ENCODE results near the gene CNTNAP2. TPM values are rescaled to one million over a fixed set of nuclear protein-coding genes. Genes with fewer than 3 reads are reported as not detected.
"Not testable (repeated sequence)": the region's sequence is repeated elsewhere in the genome, so short reads cannot be mapped to it uniquely, and the experiment has no call there.

CNTNAP2 gene
- total RNA-seq, 2 donors from 2014 or later: 3.5 to 4.0 TPM

DNA sequence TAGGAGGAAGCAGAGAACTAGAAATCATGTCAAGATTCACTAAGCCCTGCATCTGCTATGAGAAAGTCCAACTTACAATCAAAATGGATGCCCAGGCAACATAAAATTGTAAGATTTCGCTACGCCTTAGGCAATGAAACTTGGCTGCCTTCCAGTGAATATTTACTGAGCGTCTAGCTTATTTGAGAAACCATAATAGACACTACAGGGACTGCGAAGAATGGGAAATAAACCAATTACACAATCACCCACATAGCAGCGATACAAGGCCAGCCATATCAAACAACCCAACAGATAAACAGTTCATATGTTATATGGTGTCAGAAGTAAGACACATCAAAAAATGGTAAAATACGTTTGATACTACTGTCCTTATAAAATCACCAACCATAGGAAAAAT lies 1928.9 kb downstream of the CNTNAP2 start:
- peak; percentile 54 for ATAC-seq
- DNase-seq: no peak
- intact Hi-C loops (cut with DNase I, micrococcal nuclease): no loop called here

DNA sequence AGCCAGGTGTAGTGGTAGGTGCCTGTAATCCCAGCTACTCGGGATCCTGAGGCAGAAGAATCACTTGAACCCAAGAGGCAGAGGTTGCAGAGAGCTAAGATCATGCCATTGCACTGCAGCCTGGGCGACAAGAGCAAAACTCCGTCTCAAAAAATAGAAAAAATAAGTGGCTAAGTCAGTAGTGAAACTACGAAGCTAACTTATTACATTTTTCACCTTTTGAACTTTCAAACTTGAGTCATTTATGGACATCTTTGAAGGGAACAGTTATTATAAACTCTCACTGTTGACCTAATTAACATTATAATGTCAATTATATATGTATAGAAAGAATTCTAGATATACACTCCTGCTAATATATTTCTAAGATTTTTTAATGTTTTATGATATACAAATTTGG lies 1932.5 kb downstream of the CNTNAP2 start:
- no peak for ATAC-seq
- intact Hi-C loops (cut with DNase I, micrococcal nuclease): no loop called here

GRCh38 chr7:148050492-148051158 lies 1934.0 kb downstream of the CNTNAP2 start:
- intact Hi-C loops (cut with DNase I, micrococcal nuclease): no loop called here
- DNase-seq: no peak
- no peak for ATAC-seq

More for the DNA sequence above, 1932.5 kb downstream of the CNTNAP2 start:
- DNase-seq: no peak

DNA sequence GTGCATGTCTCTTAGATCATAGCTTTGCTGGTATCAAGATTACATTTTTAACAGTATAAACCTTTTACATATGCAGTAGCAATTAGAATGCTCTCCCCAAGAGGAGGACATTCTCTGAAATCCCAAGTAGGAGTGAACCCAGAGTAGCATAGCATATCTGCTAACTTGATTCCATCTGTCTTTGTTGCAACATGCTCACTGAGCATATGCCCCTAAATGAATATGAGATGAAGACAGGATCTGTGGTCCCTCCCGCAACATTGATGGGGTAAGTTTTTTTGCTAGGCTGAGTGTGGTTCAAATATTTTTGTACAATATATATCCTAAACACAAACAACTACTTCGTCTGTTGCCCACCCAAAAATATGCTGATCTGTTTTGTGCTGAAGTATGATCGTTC lies 1939.8 kb downstream of the CNTNAP2 start:
- no peak for DNase-seq
- intact Hi-C loops (cut with DNase I, micrococcal nuclease): no loop called here
- no peak for ATAC-seq

DNA sequence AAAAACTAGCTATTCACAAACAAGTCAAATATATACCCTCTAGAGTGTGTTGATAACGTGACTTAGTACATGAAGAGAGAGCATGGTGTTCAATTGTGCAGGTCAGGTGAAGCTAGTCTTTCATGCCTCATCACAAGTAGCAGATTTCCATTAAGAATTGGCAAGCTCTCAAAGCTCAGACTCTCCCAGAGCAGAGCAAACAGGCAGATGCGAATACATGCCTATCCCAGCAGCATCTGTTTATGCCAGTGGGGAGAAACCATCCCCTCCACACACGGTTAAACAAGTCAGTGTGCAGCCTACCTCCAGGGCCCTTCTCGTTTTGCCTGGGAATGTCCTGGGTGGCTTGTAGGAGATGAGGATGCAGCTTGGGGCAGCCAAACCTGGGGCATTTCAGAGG lies 1941.5 kb downstream of the CNTNAP2 start:
- no peak for ATAC-seq
- intact Hi-C loops (cut with DNase I, micrococcal nuclease): no loop called here
- DNase-seq: no peak

DNA sequence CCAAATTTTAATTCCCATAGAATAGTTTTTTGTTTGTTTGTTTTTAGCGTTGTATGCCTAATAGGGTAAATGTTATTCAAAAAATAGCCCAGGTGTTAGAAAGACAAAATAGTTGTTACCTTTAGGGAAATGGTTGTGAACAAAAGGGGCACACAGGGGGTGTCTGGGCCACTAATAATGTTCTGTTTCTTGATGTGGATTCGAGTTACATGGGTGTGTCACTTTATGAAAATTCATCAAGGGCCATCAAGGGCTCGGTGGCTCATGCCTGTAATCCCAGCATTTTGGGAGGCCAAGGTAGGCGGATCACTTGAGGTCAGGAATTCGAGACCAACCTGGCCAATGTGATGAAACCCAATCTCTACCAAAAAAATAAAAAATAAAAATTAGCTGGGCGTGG lies 1942.2 kb downstream of the CNTNAP2 start:
- ATAC-seq (no peak), DNase-seq (no peak)
- intact Hi-C loops (cut with DNase I, micrococcal nuclease): no loop called here

DNA sequence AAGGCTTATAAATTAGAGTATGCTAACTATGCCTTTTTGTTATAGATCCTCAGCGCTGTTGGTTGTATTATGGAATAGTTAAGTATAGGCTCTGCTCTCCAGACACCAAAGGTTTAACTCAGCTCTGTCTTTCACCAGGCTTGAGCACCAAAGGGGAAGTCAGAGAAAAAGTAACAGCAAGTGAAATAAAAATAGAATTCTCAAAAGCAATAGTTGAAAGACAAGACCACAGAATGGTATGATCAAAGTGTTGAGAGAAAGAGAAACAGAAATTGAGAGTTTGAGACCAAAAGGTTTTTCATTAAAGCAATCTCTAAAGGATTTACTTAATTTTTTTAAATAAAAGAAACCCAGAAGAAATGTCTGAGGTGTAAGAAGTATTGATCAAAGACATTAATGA lies 1944.1 kb downstream of the CNTNAP2 start:
- DNase-seq (no peak), ATAC-seq (no peak)
- intact Hi-C loops (cut with DNase I, micrococcal nuclease): no loop called here

GRCh38 chr7:148078111-148078510 lies 1961.5 kb downstream of the CNTNAP2 start:
- DNase-seq; intact Hi-C loops (cut with DNase I, micrococcal nuclease); ATAC-seq: not testable (repeated sequence)

GRCh38 chr7:148079206-148080080 lies 1962.8 kb downstream of the CNTNAP2 start:
- no peak for DNase-seq
- intact Hi-C loops (cut with DNase I, micrococcal nuclease): no loop called here
- no peak for ATAC-seq

DNA sequence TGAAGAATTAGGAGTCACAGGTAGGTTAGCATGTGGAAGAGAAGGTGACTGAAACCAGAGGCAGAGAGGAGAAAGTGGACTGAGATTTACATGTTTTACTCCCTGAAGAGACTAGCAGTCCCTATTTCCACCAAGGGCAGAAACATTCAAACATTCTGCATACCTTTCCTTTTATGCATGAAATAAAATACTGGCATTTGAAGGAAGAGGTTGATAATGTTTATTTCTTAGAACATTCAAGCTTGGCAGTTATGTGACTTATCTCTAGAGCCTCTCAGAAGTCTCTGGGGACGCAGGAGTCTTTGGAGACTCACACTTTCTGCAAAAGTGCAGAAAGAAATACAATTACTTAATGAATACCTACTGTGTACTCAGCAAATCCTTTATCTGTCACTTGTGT lies 1966.8 kb downstream of the CNTNAP2 start:
- ATAC-seq (no peak), DNase-seq (no peak)
- intact Hi-C loops (cut with DNase I, micrococcal nuclease): no loop called here

GRCh38 chr7:148084138-148084537 lies 1967.5 kb downstream of the CNTNAP2 start:
- ATAC-seq: peak; percentile 68
- intact Hi-C loops (cut with DNase I, micrococcal nuclease): no loop called here
- peak; percentile 24 to 59 for DNase-seq

DNA sequence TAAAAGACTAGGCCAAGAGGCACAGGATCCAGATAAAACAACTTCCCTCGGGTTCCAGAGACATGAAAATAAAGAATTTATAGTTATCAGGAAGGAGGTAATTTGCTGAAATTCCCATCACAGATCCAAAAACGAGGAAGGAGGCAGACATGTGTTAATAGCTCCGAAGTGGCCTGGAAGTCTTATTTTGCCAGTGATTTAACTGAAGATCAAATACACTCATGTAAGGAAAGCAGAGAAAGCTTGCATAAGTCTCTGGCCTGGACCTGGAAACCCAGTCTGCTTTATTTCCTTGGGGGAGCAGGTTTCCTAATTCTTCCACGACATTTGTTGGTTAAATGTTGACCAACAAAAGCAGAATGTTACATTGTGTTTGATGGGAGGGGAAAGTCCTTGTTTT lies 1975.3 kb downstream of the CNTNAP2 start:
- ATAC-seq (no peak), DNase-seq (no peak)
- intact Hi-C loops (cut with DNase I, micrococcal nuclease): no loop called here

DNA sequence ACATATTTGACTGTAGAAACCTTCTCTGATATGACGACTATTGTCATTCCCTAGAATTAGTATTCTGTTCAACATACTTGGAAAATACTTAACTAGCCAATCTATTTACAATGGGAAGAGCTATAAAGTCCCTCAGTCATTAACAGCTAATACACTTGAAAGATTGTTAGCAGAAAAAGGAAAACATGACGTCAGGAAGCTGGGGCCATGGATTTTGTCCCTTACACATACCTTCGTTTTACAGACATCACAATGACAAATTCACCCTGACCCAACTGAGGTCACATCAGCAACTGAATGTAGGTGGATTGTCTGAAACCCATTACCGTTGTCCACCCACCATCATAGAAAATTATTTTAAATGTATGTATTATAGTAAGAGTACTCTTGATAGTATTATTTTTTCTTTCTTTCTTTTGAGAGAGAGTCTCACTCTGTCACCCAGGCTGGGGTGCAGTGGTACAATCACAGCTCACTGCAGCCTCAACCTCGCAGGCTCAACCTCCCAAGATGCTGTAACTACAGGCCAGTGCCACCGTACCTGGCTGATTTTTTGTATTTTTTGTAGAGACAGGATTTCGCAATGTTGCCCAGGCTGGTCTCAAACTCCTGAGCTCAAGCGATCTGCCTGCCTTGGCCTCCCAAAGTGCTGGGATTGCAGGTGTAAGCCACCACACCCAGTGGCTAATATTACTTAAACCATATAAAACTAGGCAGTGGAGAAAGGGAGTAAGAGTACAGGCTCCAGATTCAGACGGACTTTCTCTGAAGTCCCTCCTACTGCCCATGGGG lies 1977.0 kb downstream of the CNTNAP2 start:
- intact Hi-C loops (cut with DNase I, micrococcal nuclease): no loop called here
- DNase-seq: no peak
- ATAC-seq: no peak

DNA sequence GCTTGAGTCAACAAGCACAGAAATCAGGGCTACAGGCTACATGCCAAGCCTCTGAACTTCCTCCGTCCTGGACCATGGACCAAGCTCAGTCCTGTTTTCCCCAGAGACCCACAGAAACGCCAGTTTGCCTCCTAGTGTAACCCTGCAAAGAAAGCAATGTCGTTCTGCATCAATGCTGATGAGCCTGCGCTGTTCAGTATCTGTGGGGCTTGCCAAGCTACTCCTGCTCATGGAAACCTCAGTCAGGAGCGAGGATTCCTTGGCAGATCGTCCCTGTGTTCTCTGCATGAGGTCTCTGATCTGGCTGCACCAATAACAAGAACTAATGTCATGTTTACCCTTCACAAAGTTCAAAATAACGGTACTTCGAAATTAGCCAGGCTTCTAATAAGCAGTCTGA lies 1978.5 kb downstream of the CNTNAP2 start:
- intact Hi-C loops (cut with DNase I, micrococcal nuclease): no loop called here
- DNase-seq: no peak
- ATAC-seq: no peak

- ATAC-seq (no peak), DNase-seq (no peak)
- intact Hi-C loops (cut with DNase I, micrococcal nuclease): no loop called here
Measured at GRCh38 chr7:148104136-148104716, 1987.6 kb downstream of the CNTNAP2 start.

- ATAC-seq: no peak
- intact Hi-C loops (cut with DNase I, micrococcal nuclease): no loop called here
Measured at GRCh38 chr7:148104924-148105323, 1988.3 kb downstream of the CNTNAP2 start.

GRCh38 chr7:148105853-148106252 lies 1989.3 kb downstream of the CNTNAP2 start:
- no peak for ATAC-seq
- intact Hi-C loops (cut with DNase I, micrococcal nuclease): no loop called here
- no peak for DNase-seq

More at GRCh38 chr7:148104924-148105323, 1988.3 kb downstream of the CNTNAP2 start:
- DNase-seq: no peak

- DNase-seq (no peak), ATAC-seq (no peak)
- intact Hi-C loops (cut with DNase I, micrococcal nuclease): no loop called here
Measured at GRCh38 chr7:148107443-148108127, 1991.0 kb downstream of the CNTNAP2 start.

DNA sequence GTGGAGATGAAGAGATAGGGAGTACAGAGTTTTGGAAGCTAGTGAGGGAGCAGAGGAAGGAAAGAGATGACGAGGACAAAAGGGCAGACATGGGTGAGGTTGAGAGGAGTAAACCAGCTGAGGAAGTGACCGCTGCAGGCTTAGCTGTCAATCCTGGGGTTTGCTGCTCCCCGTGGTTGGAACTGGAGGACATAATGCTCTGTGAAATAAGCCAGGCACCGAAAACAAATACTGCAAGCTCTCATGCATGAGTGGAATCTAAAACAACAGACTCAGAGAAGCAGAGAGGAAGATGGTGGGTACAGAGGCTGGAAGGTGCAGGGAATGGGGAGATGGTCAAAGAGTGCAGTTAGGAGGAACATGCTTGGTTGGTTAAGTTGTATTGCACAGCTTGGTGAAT lies 1991.8 kb downstream of the CNTNAP2 start:
- ATAC-seq: no peak
- intact Hi-C loops (cut with DNase I, micrococcal nuclease): no loop called here
- no peak for DNase-seq

Data from left colon (tissue), 2 donors.